ENCODE measurements around the gene STK38. TPM values are rescaled to one million over a fixed set of nuclear protein-coding genes. Genes with fewer than 3 reads are reported as not detected.

The STK38 gene
- total and polyA plus RNA-seq, 2 of the 13 experiments (the other 11 are each of a cell fraction or from before 2014, with no cell fraction given): 10.3 to 20.7 TPM

- no peak for TF ChIP-seq ZNF574 (CRISPR knock-in tag; IDR thresholded peaks at IDR 0.05)
- no peak for TF ChIP-seq ZSCAN30 (CRISPR knock-in tag; IDR thresholded peaks at IDR 0.05)
- no peak for TF ChIP-seq PITX1 (CRISPR knock-in tag; IDR thresholded peaks at IDR 0.05)
These were observed 41.3 kb downstream of the STK38 start (continued) for GRCh38 chr6:36505744-36506534.

GRCh38 chr6:36504982-36505381 is 42.3 kb downstream of the STK38 start:
- Histone ChIP-seq H2AFZ (ENCODE audit: low read length) (no peak overlapping the region), H4K20me1 (ENCODE audit: insufficient read depth, low read length) (no peaks in the 10 kb centered on the region), H3K4me2 (ENCODE audit: low read depth, low read length) (no peak overlapping the region), H3K27me3 (ENCODE audit: control insufficient read depth in 1 of 2, insufficient read depth in 2 of 2, low read length in 2 of 2) (no peaks in the 10 kb centered on the region), H3K9me3 (ENCODE audit: low read length) (no peaks in the 10 kb centered on the region), H3K9ac (ENCODE audit: insufficient read depth, low read depth, low read length) (no peak overlapping the region), H3K27ac (ENCODE audit: extremely low read length, insufficient read depth, low read length) (no peak overlapping the region), H3K79me2 (ENCODE audit: insufficient read depth, low read length) (no peaks in the 10 kb centered on the region), H3K4me3 (replicated peaks in 1 of 3; ENCODE audit: insufficient read depth in 1 of 3, low read depth in 2 of 3, low read length in 3 of 3) (no peak overlapping the region), H3K36me3 (replicated peaks in 1 of 2; ENCODE audit: control insufficient read depth in 1 of 2, insufficient read depth in 2 of 2, low read length in 2 of 2) (peaks cover 6 to 9% of the 10 kb centered on the region in 2 experiments), H3K4me1 (ENCODE audit: insufficient read depth, low read length) (peaks cover 20% of the 10 kb centered on the region)
- ATAC-seq: no peak
- FAIRE-seq: no peak
- TF ChIP-seq ZNF383 (CRISPR knock-in tag; IDR thresholded peaks at IDR 0.05; ENCODE audit: borderline replicate concordance): no peak
- TF ChIP-seq THAP7 (CRISPR knock-in tag; IDR thresholded peaks at IDR 0.05): no peak
- no peak for TF ChIP-seq HMGXB3 (CRISPR knock-in tag; IDR thresholded peaks at IDR 0.05; ENCODE audit: borderline replicate concordance)
- ChIA-PET POLR2A (no interaction called here), CTCF (ENCODE audit: low intra/inter-chr PET ratio, low total read pairs) (no interaction called here)
- no peak for DNase-seq (ENCODE audit: low spot score)
- in situ Hi-C loops (cut with HindIII; ENCODE audit: extremely low pct_ligation_motif_present, low pct_unique_long_range_greater_than_20kb): no loop called here
- WGBS (ENCODE audit: low lambda C conversion rate): 100% methylated on average over 2 of the region's 2 CpGs
- BruUV-seq (replicated peaks): no TSS peak
- intact Hi-C loops (cut with micrococcal nuclease; ENCODE audit: unreplicated experiment): no loop called here
